PC-9 (cell line): ENCODE results near the gene PGF. TPM values are rescaled to one million over a fixed set of nuclear protein-coding genes. Genes with fewer than 3 reads are reported as not detected.

Experiments used
- BruUV-seq: library from RNA; stranded (reverse); fragments of 400-500 nt; replicated peaks from 2 replicates; lab custom pipeline; 2021; lab: Mats Ljungman, UMichigan
- CTCF ChIA-PET: fragments of 300-600 bp; sonication (Branson Sonifier 250); formaldehyde crosslinking; loops from one replicate; lab custom pipeline; 2022; ENCODE audit warnings: antibody characterized with exemption; lab: Charles Lee
- POLR2A ChIA-PET: fragments of 300-600 bp; sonication (Branson Sonifier 250); formaldehyde crosslinking; loops from one replicate; lab custom pipeline; 2022; ENCODE audit warnings: antibody characterized with exemption; ENCODE audit not compliant: unreplicated experiment; lab: Charles Lee
- DNase-seq, 2 experiments: peaks; one replicate each; pipeline versions ENCODE4 v3.0.0 to v3.0.0-alpha.2; 2015 to 2022; ENCODE audit warnings: mixed read lengths in 1 of 2
- H2AFZ ChIP-seq: fragments of 200-600 bp; sonication (generic); 2 replicates; pipeline ENCODE4 v1.8.1; 2017; ENCODE audit warnings: antibody characterized with exemption
- H3F3A ChIP-seq: fragments of 200-600 bp; sonication (generic); 2 replicates; pipeline ENCODE4 v1.8.1; 2017; ENCODE audit warnings: antibody characterized with exemption, mild to moderate bottlenecking, low read depth; ENCODE audit not compliant: insufficient read depth
- H3K27ac ChIP-seq: fragments of 200-600 bp; sonication (generic); 2 replicates; pipeline ENCODE4 v1.6.1; 2016; ENCODE audit warnings: mixed run types
- H3K27me3 ChIP-seq: fragments of 200-600 bp; sonication (generic); 2 replicates; pipeline ENCODE4 v1.6.1; 2016; ENCODE audit warnings: low read depth, mixed run types; ENCODE audit not compliant: insufficient read depth
- H3K36me3 ChIP-seq: fragments of 200-600 bp; sonication (generic); 2 replicates; pipeline ENCODE4 v1.6.1; 2016; ENCODE audit warnings: low read depth, mixed run types
- H3K4me1 ChIP-seq: fragments of 200-600 bp; sonication (generic); replicated peaks from 2 replicates; pipeline ENCODE4 v1.6.1; 2016; ENCODE audit warnings: mixed run types; ENCODE audit not compliant: insufficient read depth
- H3K4me2 ChIP-seq: fragments of 200-600 bp; sonication (generic); 2 replicates; pipeline ENCODE4 v1.6.1; 2017; ENCODE audit warnings: mixed run types
- H3K4me3 ChIP-seq: fragments of 200-600 bp; sonication (generic); 2 replicates; pipeline ENCODE4 v1.6.1; 2016; ENCODE audit warnings: mixed run types
- H3K79me2 ChIP-seq: fragments of 200-600 bp; sonication (generic); 2 replicates; pipeline ENCODE4 v1.6.1; 2017; ENCODE audit warnings: low read depth, mixed run types
- H3K9me2 ChIP-seq: fragments of 200-600 bp; sonication (generic); 2 replicates; pipeline ENCODE4 v1.8.1; 2017; ENCODE audit warnings: mild to moderate bottlenecking; ENCODE audit not compliant: insufficient read depth
- H3K9me3 ChIP-seq: fragments of 200-600 bp; sonication (generic); 2 replicates; pipeline ENCODE4 v1.8.1; 2016; ENCODE audit warnings: low read depth; ENCODE audit not compliant: insufficient read depth
- H4K20me1 ChIP-seq: fragments of 200-600 bp; sonication (generic); 2 replicates; pipeline ENCODE4 v1.8.1; 2017; ENCODE audit not compliant: insufficient read depth
- EZH2 ChIP-seq: fragments of 200-600 bp; sonication (generic); IDR thresholded peaks from 2 replicates; pipeline ENCODE4 v1.8.0; 2017; ENCODE audit warnings: antibody characterized with exemption, low read depth
- intact Hi-C: fragments of 100-400 bp; cut with micrococcal nuclease; formaldehyde crosslinking; loops from one replicate; pipeline ENCODE4 v1.10.0; 2022; ENCODE audit not compliant: unreplicated experiment
- total RNA-seq: library from RNA; stranded (reverse); gene quantifications from 2 replicates; pipeline ENCODE4 v1.2.3, GENCODE V29; 2021
- TF ChIP-seq, protein P1 (sequence below): fragments of 200-600 bp; sonication (generic); conservative IDR thresholded peaks from 2 replicates; pipeline ENCODE4 v1.6.1; 2017; ENCODE audit warnings: mixed run types, antibody characterized with exemption, mild to moderate bottlenecking, moderate library complexity

The PGF gene
- total RNA-seq, 1 experiment from 2014 or later: 11.7 TPM

DNA sequence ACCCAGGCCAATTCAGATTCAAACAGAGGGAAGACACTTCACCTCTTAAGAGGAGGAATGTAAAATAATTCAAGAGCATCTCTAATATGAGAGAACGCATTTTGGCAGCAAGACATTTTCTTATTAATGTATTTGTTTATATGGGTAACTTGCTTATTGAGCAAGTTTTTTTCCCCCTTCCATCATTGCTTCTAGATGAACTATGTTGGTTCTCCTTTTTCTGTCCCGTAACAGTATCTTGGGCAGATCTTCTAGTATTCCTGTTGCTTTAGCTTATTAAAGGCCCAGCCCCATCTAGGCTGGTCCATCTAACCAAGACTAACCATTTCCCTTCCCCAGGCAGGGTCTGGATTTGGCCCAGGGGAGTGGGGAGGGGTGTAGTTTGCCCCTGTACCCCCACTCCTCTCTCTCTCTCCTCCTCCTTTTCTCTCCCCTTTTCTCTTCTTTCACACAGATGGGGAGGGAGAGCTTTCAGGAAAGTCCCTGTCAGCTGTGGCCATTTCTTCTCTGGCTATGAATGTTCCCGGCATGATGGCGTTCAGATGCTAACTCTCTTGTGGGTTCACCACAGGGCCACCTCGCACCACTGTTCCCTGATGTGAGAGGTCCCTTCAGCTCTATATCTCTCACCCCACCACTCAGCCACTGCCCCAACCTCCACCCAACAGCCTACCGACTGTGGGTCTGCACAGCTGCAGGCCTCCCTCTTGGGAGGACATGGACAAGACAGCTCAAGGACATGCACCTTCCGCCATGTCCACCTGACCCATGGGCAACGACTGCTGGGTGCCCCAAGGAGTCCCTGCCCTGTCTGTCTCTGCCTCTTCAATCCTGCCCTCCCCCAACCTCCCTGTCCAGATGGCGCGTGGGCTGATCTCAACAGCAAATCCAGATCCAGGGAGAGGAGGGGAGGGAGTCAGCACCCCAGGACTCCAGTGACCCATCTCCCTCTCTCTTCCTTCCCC lies 16.6 kb downstream of the PGF start:
- Histone ChIP-seq H3K4me2 (no peak overlapping the region), H3F3A (peaks cover 13% of the 10 kb centered on the region; the same call in 1 of the 2 replicates), H3K4me3 (no peak overlapping the region), H3K36me3 (no peaks in the 10 kb centered on the region), H3K9me2 (no peaks in the 10 kb centered on the region), H3K27me3 (no peaks in the 10 kb centered on the region), H3K79me2 (no peaks in the 10 kb centered on the region), H2AFZ (no peak overlapping the region), H4K20me1 (no peaks in the 10 kb centered on the region), H3K4me1 (peaks cover 17% of the 10 kb centered on the region), H3K9me3 (no peaks in the 10 kb centered on the region), H3K27ac (no peak overlapping the region)
- ChIA-PET POLR2A (interaction anchor here (0.5 to 1.0 kb wide), 2 partner anchors 53 to 131 kb away, joined by 4 to 9 read pairs; partner anchors contain the start of gene ZC2HC1C), CTCF (interaction anchor here (0.6 to 1.3 kb wide), 3 partner anchors 42 to 149 kb away, joined by 3 to 6 read pairs (median 4); no protein-coding TSS in a partner anchor)
- TF ChIP-seq, protein P1, sequence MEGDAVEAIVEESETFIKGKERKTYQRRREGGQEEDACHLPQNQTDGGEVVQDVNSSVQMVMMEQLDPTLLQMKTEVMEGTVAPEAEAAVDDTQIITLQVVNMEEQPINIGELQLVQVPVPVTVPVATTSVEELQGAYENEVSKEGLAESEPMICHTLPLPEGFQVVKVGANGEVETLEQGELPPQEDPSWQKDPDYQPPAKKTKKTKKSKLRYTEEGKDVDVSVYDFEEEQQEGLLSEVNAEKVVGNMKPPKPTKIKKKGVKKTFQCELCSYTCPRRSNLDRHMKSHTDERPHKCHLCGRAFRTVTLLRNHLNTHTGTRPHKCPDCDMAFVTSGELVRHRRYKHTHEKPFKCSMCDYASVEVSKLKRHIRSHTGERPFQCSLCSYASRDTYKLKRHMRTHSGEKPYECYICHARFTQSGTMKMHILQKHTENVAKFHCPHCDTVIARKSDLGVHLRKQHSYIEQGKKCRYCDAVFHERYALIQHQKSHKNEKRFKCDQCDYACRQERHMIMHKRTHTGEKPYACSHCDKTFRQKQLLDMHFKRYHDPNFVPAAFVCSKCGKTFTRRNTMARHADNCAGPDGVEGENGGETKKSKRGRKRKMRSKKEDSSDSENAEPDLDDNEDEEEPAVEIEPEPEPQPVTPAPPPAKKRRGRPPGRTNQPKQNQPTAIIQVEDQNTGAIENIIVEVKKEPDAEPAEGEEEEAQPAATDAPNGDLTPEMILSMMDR: no peak
- TF ChIP-seq EZH2: no peak
- DNase-seq: no peak
- BruUV-seq: no TSS peak
- intact Hi-C loops: no loop called here

DNA sequence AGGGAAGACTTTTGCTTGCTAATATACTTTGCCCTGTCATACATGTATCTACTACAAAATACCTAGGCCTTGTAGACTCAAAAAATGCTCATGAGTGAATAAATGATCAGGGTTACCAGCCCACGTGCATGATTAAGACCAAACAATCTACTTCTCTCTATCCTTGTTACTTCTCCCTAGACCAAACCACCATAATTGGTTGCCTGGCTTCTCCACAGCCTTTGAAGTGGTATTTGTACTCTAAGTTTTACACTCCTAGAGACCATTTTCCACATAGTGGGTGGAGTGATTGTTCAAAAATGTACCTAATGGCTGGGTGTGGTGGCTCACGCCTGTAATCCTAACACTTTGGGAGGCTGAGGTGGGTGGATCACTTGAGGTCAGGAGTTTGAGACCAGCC lies 18.2 kb downstream of the PGF start:
- Histone ChIP-seq H4K20me1 (no peaks in the 10 kb centered on the region), H3K36me3 (no peaks in the 10 kb centered on the region), H3F3A (peaks cover 8% of the 10 kb centered on the region; the same call in 1 of the 2 replicates), H3K27me3 (no peaks in the 10 kb centered on the region), H3K4me2 (no peak overlapping the region), H3K9me2 (no peaks in the 10 kb centered on the region), H3K4me1 (peaks cover 17% of the 10 kb centered on the region), H3K27ac (no peak overlapping the region), H3K4me3 (no peak overlapping the region), H3K9me3 (no peaks in the 10 kb centered on the region), H2AFZ (no peak overlapping the region), H3K79me2 (no peaks in the 10 kb centered on the region)
- ChIA-PET POLR2A (no interaction called here), CTCF (no interaction called here)
- DNase-seq: no peak
- BruUV-seq: no TSS peak
- TF ChIP-seq, protein P1: no peak
- no peak for TF ChIP-seq EZH2
- intact Hi-C loops: no loop called here

DNA sequence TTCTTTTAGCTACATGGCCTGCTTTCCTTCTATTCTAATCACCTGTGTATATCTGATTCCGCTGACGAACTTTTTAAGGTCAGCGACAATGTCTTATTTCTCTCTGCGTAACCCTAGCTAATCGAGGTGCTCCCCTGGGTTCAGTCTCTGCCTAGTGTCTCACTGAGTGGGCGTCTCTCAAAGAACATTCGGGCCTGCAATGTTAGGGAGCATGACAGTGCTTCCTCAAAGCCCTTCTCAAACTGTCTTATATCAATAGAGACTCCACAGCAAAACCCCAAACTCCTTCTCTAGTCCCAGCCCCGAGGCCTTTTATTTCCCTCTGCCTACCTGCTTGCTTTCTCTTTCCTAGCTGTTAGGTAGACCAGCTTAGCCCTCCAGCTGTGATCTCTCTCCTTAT lies 18.7 kb downstream of the PGF start:
- Histone ChIP-seq H3K79me2 (no peaks in the 10 kb centered on the region), H3K4me3 (no peak overlapping the region), H3K27me3 (no peaks in the 10 kb centered on the region), H3K4me2 (no peak overlapping the region), H3F3A (peaks cover 8% of the 10 kb centered on the region; the same call in 1 of the 2 replicates), H3K4me1 (peaks cover 17% of the 10 kb centered on the region), H3K9me3 (no peaks in the 10 kb centered on the region), H4K20me1 (no peaks in the 10 kb centered on the region), H3K9me2 (no peaks in the 10 kb centered on the region), H3K27ac (no peak overlapping the region), H3K36me3 (no peaks in the 10 kb centered on the region), H2AFZ (no peak overlapping the region)
- no TSS peak for BruUV-seq
- TF ChIP-seq, protein P1: no peak
- no peak for TF ChIP-seq EZH2
- intact Hi-C loops: no loop called here
- ChIA-PET CTCF (no interaction called here), POLR2A (no interaction called here)
- DNase-seq: no peak
